Brain microvascular endothelial cell (primary cell): ENCODE data around the gene VWF.

Experiments
- DNase-seq: peaks from one replicate; pipeline ENCODE4 v3.0.0-alpha.2; 2020
- H3K27ac ChIP-seq: fragments of 250-450 bp; sonication (Bioruptor Pico); 2 replicates; pipeline ENCODE4 v1.5.1; 2020; ENCODE audit warnings: mild to moderate bottlenecking, moderate library complexity
- H3K27me3 ChIP-seq: fragments of 250-450 bp; sonication (Bioruptor Pico); replicated peaks from 2 replicates; pipeline ENCODE4 v1.5.1; 2020; ENCODE audit warnings: mild to moderate bottlenecking
- H3K36me3 ChIP-seq: fragments of 250-450 bp; sonication (Bioruptor Pico); replicated peaks from 2 replicates; pipeline ENCODE4 v1.5.1; 2020; ENCODE audit warnings: mild to moderate bottlenecking
- H3K4me3 ChIP-seq: 2 replicates; pipeline ENCODE4 v1.5.1; 2011; ENCODE audit warnings: low read depth, mild to moderate bottlenecking, control low read depth, low read length, moderate library complexity
- in situ Hi-C: cut with HindIII; loops from 2 replicates; pipeline ENCODE4 v1.10.0; 2017; ENCODE audit warnings: low sequenced_read_pairs, low pct_ligation_motif_present
- TF ChIP-seq, protein P1 (sequence below): IDR thresholded peaks from 2 replicates; pipeline ENCODE4 v1.5.1; 2011; ENCODE audit warnings: low read depth, mild to moderate bottlenecking, moderate library complexity, low read length, control low read depth, inconsistent platforms; ENCODE audit errors: missing control alignments

Gene VWF

DNA sequence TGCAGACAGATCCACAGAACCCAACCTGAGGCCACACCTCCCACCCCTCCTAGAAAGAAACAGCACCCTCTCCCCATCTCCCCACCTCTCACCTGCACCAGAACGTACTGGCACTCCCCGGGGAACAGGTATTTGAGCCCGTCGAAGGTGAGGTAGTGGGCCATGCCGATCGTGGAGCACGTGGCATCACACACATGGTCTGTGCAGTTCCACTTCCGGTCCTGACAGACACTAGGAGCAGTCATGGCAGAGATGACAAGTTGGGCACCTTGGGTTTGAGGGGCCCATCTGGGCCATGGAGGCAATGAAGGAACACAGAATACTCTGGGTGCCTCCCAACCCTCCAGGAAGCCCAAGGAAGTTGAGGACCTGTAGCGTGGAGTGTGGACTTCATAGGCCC lies 89.9 kb downstream of the VWF start:
- TF ChIP-seq, protein P1, sequence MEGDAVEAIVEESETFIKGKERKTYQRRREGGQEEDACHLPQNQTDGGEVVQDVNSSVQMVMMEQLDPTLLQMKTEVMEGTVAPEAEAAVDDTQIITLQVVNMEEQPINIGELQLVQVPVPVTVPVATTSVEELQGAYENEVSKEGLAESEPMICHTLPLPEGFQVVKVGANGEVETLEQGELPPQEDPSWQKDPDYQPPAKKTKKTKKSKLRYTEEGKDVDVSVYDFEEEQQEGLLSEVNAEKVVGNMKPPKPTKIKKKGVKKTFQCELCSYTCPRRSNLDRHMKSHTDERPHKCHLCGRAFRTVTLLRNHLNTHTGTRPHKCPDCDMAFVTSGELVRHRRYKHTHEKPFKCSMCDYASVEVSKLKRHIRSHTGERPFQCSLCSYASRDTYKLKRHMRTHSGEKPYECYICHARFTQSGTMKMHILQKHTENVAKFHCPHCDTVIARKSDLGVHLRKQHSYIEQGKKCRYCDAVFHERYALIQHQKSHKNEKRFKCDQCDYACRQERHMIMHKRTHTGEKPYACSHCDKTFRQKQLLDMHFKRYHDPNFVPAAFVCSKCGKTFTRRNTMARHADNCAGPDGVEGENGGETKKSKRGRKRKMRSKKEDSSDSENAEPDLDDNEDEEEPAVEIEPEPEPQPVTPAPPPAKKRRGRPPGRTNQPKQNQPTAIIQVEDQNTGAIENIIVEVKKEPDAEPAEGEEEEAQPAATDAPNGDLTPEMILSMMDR: no peak
- Histone ChIP-seq H3K27me3 (no peaks in the 10 kb centered on the region), H3K36me3 (no peaks in the 10 kb centered on the region), H3K27ac (no peak overlapping the region), H3K4me3 (no peak overlapping the region)
- DNase-seq: no peak
- in situ Hi-C loops: no loop called here

DNA sequence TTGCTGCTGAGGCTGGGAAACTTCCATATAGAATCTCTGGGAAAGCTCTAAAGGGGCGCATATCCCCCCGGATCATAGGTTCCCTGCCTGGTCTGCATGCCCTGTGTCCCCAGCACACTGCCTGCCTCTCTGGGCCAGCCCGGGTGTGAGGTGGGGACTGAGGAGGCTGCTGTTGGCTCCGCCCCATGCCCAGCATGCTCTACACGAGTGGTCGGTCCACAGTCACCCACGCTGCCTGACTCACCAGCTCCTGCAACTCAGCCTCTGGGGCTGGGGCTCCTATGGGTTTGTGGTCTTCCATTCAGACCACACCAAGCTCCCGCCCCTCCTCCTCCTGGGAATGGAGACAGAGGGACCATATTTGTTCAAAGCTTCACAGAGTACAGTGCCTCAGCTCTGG lies 90.9 kb downstream of the VWF start:
- TF ChIP-seq, protein P1: no peak
- in situ Hi-C loops: no loop called here
- no peak overlapping the region for H3K4me3 ChIP-seq
- DNase-seq: no peak
- no peaks in the 10 kb centered on the region for H3K36me3 ChIP-seq
- H3K27me3 ChIP-seq: no peaks in the 10 kb centered on the region
- H3K27ac ChIP-seq: no peak overlapping the region

DNA sequence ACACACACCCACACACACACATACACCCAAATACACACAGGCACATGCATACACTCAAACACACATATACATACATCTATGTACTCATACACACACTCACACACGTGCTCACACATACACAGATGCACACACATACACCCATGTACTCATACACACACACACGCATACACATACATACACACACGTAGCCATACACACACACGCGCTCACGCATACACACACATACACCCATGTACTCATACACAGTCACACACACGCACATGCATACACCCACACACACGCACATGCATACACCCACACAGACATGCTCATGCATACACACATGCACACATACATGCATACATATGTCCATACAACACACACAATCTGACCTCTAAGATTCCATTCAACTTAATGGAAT lies 91.7 kb downstream of the VWF start:
- no peak for DNase-seq
- Histone ChIP-seq H3K36me3 (no peaks in the 10 kb centered on the region), H3K4me3 (no peak overlapping the region), H3K27me3 (no peaks in the 10 kb centered on the region), H3K27ac (no peak overlapping the region)
- TF ChIP-seq, protein P1: no peak
- in situ Hi-C loops: no loop called here

DNA sequence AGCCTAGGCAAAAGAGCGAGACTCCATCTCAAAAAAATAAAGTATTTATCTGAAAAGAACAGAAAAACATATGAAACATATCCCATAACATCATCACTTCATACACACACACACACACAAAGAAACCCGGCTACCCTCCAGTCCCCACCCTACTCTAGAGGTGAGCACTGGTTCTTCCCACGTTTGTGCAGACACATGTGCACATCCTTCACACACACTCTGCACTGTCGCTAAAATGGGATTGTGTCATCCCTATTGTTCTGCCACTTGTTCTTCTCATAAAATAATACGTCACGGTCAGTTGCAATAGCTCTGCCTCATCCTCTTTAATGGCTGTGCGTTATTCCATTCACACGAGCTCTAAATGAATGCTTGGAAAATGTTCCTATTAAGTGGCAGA lies 93.5 kb downstream of the VWF start:
- no peaks in the 10 kb centered on the region for H3K27me3 ChIP-seq
- no peaks in the 10 kb centered on the region for H3K36me3 ChIP-seq
- no peak overlapping the region for H3K27ac ChIP-seq
- in situ Hi-C loops: no loop called here
- DNase-seq: no peak
- TF ChIP-seq, protein P1: no peak
- no peak overlapping the region for H3K4me3 ChIP-seq

DNA sequence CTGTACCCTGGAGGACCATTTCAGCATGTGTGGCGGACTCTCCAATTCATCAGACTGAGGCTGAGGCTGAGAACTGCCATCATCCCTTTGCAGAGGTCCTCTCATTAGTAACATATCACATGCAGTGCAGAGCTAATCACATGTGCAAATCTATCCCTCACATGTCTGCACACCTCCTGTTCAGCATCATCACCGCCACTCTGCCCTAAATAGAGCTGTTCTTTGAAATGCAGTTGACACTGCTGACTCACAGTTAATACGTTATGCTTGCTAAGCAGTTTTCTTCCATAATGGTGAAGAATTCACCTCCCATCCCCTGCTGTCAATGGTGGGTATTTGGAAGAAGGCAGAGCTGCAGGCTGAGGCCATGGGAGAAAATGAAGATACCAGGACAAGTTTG lies 94.4 kb downstream of the VWF start:
- Histone ChIP-seq H3K27me3 (no peaks in the 10 kb centered on the region), H3K36me3 (no peaks in the 10 kb centered on the region), H3K27ac (no peak overlapping the region), H3K4me3 (no peak overlapping the region)
- no peak for DNase-seq
- in situ Hi-C loops: no loop called here
- TF ChIP-seq, protein P1: no peak

DNA sequence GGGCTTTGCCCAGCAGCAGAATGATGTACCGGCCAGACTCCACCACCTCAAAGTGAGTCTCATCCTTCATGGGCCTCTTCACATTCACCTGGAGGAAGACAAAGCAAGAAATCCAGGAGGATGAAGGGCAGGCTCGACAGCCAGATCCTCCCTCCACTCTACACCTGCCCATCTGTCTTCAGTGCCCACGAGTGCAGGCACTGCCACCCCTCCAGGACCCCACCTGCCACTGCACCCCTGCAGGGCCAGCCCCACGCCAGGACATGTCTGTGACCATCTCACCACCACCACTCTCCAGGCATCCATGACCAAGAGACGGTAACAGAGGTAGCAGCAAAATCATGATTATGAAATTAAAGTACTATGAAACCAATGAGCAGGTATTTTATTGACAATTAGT lies 95.1 kb downstream of the VWF start:
- in situ Hi-C loops: no loop called here
- Histone ChIP-seq H3K4me3 (no peak overlapping the region), H3K27me3 (no peaks in the 10 kb centered on the region), H3K36me3 (no peaks in the 10 kb centered on the region), H3K27ac (no peak overlapping the region)
- TF ChIP-seq, protein P1: no peak
- DNase-seq: no peak
